Activated T-helper 2 cell treated with anti-CD3 and anti-CD28 coated beads, Interferon-gamma antibody, Interleukin-2, Interleukin-4, amounts not matched to agents 10 μg/mL and 5 μg/mL and 100 μg/mL, durations not matched to agents 14 hours and 24 hours and 36 hours (primary cell): Measurements from ENCODE around the gene GLB1L. TPM values are rescaled to one million over a fixed set of nuclear protein-coding genes. Genes with fewer than 3 reads are reported as not detected.
"Not testable (repeated sequence)": the region's sequence is repeated elsewhere in the genome, so short reads cannot be mapped to it uniquely, and the experiment has no call there.

Experiments
- DNase-seq: peaks from one replicate; pipeline ENCODE4 v3.0.0; 2021; ENCODE audit warnings: low spot score
- H3K27ac Mint-ChIP-seq: one replicate; pipeline ENCODE4 v1.8.0; 2021; ENCODE audit warnings: mixed read lengths
- H3K27me3 Mint-ChIP-seq: one replicate; pipeline ENCODE4 v1.8.0; 2021; ENCODE audit warnings: low read depth, mixed read lengths
- H3K36me3 Mint-ChIP-seq: one replicate; pipeline ENCODE4 v1.8.0; 2021; ENCODE audit warnings: low read depth, mixed read lengths
- H3K4me1 Mint-ChIP-seq: one replicate; pipeline ENCODE4 v1.8.0; 2021; ENCODE audit warnings: low read depth, mixed read lengths
- H3K4me3 Mint-ChIP-seq: one replicate; pipeline ENCODE4 v1.8.0; 2021; ENCODE audit warnings: low read depth, mild to moderate bottlenecking, moderate library complexity, mixed read lengths
- H3K9me3 Mint-ChIP-seq: one replicate; pipeline ENCODE4 v1.8.0; 2021; ENCODE audit warnings: mixed read lengths
- intact Hi-C: fragments of 100-400 bp; cut with micrococcal nuclease; formaldehyde crosslinking; loops from one replicate; pipeline ENCODE4 v1.15.1; 2023
- total RNA-seq: library from RNA; stranded (reverse); gene quantifications from 2 replicates; pipeline ENCODE4 v1.2.3, GENCODE V29; 2022

Gene GLB1L
- total RNA-seq, 1 donor from 2014 or later = 4.2 TPM

DNA sequence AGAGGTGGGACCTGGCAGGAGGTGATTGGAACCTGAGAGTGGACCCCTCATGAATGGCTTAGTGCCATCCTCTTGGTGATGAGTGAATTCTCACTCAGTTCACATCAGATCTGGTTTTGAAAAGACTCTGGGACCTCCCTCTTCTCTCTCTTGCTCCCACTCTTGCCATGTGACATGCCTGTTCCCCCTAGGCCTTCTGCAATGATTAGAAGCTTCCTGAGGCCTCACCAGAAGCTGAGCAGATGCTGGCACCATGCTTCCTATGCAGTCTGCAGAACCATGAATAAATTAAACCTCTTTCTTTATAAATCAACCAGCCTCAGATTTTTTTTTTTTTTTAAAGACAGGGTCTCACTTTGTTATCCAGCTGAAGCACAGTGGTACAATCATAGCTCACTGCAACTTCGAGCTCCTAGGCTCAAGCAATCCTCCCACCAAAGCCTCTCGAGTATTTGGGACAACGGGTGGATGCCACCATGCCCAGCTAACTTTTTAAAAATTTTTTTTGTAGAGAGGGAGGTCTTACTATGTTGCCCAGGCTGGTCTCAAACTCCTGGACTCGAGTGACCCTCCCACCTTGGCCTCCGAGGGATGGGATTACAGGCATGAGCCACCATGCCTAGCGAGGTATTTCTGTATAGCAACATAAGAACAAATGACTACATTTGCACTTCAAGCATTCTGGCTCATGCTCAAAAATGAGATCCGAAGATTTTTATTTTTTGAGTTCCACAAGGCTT lies 40.6 kb downstream of the GLB1L start:
- Mint-ChIP-seq H3K27me3 (no peaks in the 10 kb centered on the region), H3K4me3 (no peak overlapping the region), H3K4me1 (peaks cover 29% of the 10 kb centered on the region), H3K9me3 (peaks cover 7% of the 10 kb centered on the region), H3K27ac (no peak overlapping the region), H3K36me3 (peaks cover 17% of the 10 kb centered on the region)
- intact Hi-C loops = no loop called here
- DNase-seq = peak; percentile 2

DNA sequence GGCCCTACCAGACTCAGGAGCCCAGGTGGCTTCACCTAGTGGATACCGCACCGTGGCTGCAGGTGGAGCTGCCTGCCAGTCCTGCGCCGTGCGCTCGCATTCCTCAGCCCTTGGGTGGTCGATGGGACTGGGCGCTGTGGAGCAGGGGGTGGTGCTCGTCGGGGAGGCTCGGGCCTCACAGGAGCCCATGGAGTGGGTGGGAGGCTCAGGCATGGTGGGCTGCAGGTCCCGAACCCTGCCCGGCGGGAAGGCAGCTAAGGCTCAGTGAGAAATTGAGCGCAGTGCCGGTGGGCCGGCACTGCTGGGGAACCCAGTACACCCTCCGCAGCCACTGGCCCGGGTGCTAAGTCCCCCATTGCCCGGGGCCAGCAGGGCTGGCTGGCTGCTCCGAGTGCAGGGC lies 43.9 kb downstream of the GLB1L start:
- H3K27me3 Mint-ChIP-seq, intact Hi-C loops, H3K27ac Mint-ChIP-seq, H3K4me3 Mint-ChIP-seq, H3K36me3 Mint-ChIP-seq, H3K4me1 Mint-ChIP-seq, H3K9me3 Mint-ChIP-seq: not testable (repeated sequence)
- DNase-seq = peak; percentile 2

DNA sequence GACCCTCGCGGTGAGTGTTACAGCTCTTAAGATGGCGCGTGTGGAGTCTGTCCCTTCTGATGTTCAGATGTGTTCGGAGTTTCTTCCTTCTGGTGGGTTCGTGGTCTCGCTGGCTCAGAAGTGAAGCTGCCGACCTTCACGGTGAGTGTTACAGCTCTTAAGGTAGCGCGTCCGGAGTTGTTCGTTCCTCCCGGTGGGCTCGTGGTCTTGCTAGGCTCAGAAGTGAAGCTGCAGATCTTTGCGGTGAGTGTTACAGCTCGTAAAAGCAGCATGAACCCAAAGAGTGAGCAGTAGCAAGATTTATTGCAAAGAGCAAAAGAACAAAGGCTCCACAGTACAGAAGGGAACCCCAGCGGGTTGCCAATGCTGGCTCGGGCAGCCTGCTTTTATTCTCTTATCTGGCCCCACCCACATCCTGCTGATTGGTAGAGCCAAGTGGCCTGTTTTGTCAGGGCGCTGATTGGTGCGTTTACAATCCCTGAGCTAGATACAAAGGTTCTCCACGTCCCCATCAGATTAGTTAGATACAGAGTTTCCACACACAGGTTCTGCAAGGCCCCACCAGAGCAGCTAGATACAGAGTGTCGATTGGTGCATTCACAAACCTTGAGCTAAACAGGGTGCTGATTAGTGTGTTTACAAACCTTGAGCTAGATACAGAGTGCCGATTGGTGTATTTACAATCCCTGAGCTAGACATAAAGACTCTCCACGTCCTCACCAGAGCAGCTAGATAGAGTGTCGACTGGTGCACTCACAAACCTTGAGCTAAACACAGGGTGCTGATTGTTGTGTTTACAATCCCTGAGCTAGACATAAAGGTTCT lies 44.5 kb downstream of the GLB1L start:
- H3K9me3 Mint-ChIP-seq, intact Hi-C loops, H3K27me3 Mint-ChIP-seq, H3K4me1 Mint-ChIP-seq, H3K36me3 Mint-ChIP-seq: not testable (repeated sequence)
- H3K27ac Mint-ChIP-seq = peak overlapping the region; percentile 51
- peak; percentile 7 for DNase-seq
- H3K4me3 Mint-ChIP-seq = peak overlapping the region; percentile 60

DNA sequence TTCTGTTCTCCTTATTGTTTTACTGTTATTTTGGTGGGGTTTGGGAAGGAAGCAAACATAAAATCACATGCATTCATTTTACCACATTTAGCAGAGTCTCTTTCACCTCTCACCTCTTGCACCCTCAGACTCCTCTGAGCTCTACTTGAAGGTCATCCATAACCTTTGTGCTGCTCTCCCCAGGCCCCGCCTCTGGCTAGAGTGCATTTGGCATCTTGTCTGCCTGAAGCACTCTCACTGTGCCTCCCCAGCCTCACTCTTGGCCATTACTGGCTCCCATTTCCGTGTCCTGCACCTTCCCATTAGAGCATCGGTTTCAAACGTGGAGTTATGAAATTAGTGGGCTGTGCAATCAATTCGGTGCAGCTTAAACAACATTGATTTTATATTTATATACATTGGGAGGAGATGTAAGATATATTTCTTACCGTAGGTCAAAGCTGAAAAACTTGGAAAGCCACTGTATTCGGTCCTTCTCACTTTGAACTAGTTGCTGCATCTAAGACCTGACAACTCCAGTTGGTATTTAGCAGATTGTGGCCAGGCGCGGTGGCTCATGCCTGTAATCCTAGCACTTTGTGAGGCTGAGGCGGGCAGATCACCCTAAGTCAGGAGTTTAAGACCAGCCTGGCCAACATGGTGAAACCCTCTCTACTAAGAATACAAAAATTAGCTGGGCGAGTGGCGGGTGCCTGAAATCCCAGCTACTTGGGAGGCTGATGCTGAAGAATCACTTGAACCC lies 45.6 kb downstream of the GLB1L start:
- no peak overlapping the region for H3K4me3 Mint-ChIP-seq
- peak; percentile 6 for DNase-seq
- peaks cover 3% of the 10 kb centered on the region for H3K4me1 Mint-ChIP-seq
- peaks cover 8% of the 10 kb centered on the region for H3K27me3 Mint-ChIP-seq
- no peak overlapping the region for H3K27ac Mint-ChIP-seq
- peaks cover 4% of the 10 kb centered on the region for H3K9me3 Mint-ChIP-seq
- intact Hi-C loops = no loop called here
- H3K36me3 Mint-ChIP-seq = peaks cover 3% of the 10 kb centered on the region

DNA sequence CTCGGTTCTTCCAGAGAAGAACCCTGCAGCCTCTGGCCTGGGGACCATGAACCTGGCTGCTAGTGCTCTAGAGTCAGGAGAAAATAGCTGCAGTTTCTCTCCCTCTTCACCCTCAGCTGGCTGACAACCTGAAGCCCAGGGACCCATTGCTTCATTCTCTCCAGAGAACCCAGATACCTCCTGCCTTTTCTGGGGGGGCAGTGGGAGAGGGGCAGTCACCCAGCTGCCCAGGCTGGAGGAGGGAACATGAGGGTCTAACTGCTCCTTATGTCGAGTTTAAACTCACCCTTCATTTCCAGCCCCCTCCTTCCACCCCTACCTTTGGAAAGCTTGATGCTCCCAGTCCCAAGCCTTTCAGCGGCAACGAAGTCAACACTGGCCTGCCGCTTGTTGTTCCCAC lies 46.3 kb downstream of the GLB1L start:
- Mint-ChIP-seq H3K36me3 (peaks cover 3% of the 10 kb centered on the region), H3K4me1 (peaks cover 3% of the 10 kb centered on the region), H3K27ac (no peak overlapping the region), H3K4me3 (no peak overlapping the region), H3K9me3 (no peaks in the 10 kb centered on the region), H3K27me3 (peaks cover 8% of the 10 kb centered on the region)
- peak; percentile 6 for DNase-seq
- intact Hi-C loops = no loop called here

GRCh38 chr2:219197388-219197787 lies 47.9 kb downstream of the GLB1L start:
- H3K27me3 Mint-ChIP-seq = peaks cover 8% of the 10 kb centered on the region
- DNase-seq = no peak
- H3K4me1 Mint-ChIP-seq = peaks cover 3% of the 10 kb centered on the region
- H3K36me3 Mint-ChIP-seq = peaks cover 3% of the 10 kb centered on the region
- intact Hi-C loops = no loop called here
- H3K27ac Mint-ChIP-seq = no peak overlapping the region
- H3K4me3 Mint-ChIP-seq = no peak overlapping the region
- no peaks in the 10 kb centered on the region for H3K9me3 Mint-ChIP-seq

GRCh38 chr2:219186754-219187456 lies 58.3 kb downstream of the GLB1L start:
- DNase-seq = no peak
- no peaks in the 10 kb centered on the region for H3K9me3 Mint-ChIP-seq
- H3K27me3 Mint-ChIP-seq = no peaks in the 10 kb centered on the region
- peaks cover 33% of the 10 kb centered on the region for H3K36me3 Mint-ChIP-seq
- peak overlapping the region; percentile 20 for H3K27ac Mint-ChIP-seq
- H3K4me3 Mint-ChIP-seq = no peak overlapping the region
- intact Hi-C loops = no loop called here
- peaks cover 9% of the 10 kb centered on the region for H3K4me1 Mint-ChIP-seq

Other genes with a start within 250 kb of the GLB1L start
- gene CFAP65, start 203.9 kb downstream of the GLB1L start, total RNA-seq = not detected in 2 replicates
- gene IHH, start 184.5 kb downstream of the GLB1L start, total RNA-seq = 0.09 TPM in 1 of 2 replicates, not detected in the other
- 15.9 and 22.9 TPM in 2 replicates for gene NHEJ1, start 84.6 kb downstream of the GLB1L start, total RNA-seq
- 1.3 and 1.9 TPM in 2 replicates for gene SLC23A3, start 75.4 kb downstream of the GLB1L start, total RNA-seq
- 56.6 and 58.5 TPM in 2 replicates for gene CNPPD1, start 68.5 kb downstream of the GLB1L start, total RNA-seq
- gene RETREG2, start 67.2 kb downstream of the GLB1L start, total RNA-seq = 52.5 and 57.4 TPM in 2 replicates
- gene ZFAND2B, start 38.7 kb downstream of the GLB1L start, total RNA-seq = 27.3 and 33.5 TPM in 2 replicates
- gene ABCB6, start 26.5 kb downstream of the GLB1L start, total RNA-seq = 22.1 and 25.4 TPM in 2 replicates
- 53.1 and 60.5 TPM in 2 replicates for gene ATG9A, start 15.8 kb downstream of the GLB1L start, total RNA-seq
- gene ANKZF1, start 15.6 kb downstream of the GLB1L start, total RNA-seq = 133 and 142 TPM in 2 replicates
- gene STK16, start within 50 bp of the GLB1L start, total RNA-seq = 32.0 and 33.3 TPM in 2 replicates
- not detected in 2 replicates for gene TUBA4B, start 7.8 kb upstream of the GLB1L start, total RNA-seq
- 220 and 231 TPM in 2 replicates for gene TUBA4A, start 8.5 kb upstream of the GLB1L start, total RNA-seq
- gene DNAJB2, start 33.9 kb upstream of the GLB1L start, total RNA-seq = 49.8 and 55.6 TPM in 2 replicates
- gene PTPRN, start 64.0 kb upstream of the GLB1L start, total RNA-seq = 1.1 and 1.6 TPM in 2 replicates
- gene RESP18, start 87.3 kb upstream of the GLB1L start, total RNA-seq = not detected in 2 replicates
- 117 and 120 TPM in 2 replicates for gene DNPEP, start 142.5 kb upstream of the GLB1L start, total RNA-seq
- gene DES, start 172.9 kb upstream of the GLB1L start, total RNA-seq = not detected in 2 replicates
- gene SPEG, start 189.4 kb upstream of the GLB1L start, total RNA-seq = not detected in 2 replicates